ENCODE results near the gene CHURC1.

The CHURC1 gene

DNA sequence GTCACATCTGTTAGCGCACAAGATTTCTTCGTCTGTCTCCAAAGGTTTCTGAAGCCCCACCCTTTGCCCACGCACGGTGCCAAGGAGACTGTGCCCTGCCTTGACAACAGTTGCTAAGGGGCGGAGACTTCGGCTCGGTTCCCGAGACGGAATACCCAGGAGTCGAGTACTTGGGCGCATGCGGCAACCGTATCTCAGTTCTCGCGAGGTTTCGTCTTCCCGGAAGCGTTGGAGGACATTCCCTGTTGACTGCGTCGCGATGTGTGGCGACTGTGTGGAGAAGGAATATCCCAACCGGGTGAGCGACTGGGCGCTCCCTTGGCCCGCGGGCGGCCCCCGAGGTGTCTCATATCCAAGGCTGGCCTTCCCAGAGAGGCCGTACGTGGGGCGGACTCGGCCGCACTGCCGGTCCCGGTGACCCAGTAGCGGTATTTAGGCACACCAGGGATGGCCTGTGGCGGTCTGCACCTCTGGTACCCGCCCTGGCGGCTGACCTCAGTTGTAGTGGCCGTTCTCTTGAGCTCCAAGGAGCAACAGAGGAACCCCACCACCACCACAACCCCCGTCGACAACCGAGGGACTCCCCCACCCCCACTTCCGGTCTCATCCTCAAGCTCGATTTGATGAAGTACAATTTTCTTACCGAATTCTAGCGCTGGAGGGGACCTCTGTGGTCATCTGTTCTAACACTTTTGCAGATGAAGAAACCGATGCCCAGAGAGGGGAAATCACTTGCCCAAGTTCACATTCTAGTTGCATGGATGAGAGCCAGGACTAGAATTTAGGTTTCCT, at the start of gene CHURC1:
Gene CHURC1 (plus strand): TSS at position 219 of the 792 bp plus-strand sequence. CDS start 41 bp downstream, at position 260.
- peak; percentile 99 for DNase-seq

- no peak for DNase-seq
These were observed 49.1 kb upstream of the CHURC1 start for GRCh38 chr14:64865109-64865508.

DNA sequence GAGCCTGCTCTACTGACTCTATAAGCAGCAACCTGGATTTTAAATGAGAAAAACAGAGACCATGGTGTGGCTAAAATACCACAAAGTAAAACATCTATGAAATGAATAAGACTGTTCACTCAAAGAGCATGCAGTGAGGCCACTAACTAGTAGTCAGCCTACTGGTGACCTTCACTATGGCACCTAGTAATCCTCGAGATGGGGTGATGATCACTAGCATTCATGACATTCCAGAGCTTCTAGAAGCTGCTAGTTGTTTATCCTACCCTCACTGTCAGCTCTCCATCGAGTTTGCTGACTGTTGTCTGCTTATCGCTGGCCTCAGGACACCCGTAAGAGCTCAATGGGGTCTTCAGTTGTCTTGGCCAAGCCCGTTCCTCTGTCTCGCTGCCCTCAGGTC, 48.3 kb upstream of the CHURC1 start:
- DNase-seq = no peak

DNA sequence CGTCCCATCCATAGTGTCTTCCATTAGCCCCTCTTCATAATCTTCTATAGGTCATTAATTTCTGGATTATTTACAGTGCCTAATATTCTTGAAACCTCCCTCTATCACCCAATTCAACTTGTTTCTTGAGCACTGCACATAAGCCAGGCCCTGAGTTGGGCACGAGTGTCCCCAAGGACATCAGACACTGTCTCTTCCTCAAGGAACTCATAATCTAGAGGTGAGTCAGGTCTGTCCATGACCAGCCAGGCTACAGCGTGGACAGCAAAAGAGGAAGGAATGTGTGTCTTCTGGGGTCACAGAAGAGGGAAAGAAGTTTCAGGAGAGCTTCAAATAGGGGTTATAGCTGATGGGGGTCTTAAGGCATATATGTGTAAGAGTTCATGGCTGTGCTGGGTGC, 47.1 kb upstream of the CHURC1 start:
- DNase-seq = no peak

DNA sequence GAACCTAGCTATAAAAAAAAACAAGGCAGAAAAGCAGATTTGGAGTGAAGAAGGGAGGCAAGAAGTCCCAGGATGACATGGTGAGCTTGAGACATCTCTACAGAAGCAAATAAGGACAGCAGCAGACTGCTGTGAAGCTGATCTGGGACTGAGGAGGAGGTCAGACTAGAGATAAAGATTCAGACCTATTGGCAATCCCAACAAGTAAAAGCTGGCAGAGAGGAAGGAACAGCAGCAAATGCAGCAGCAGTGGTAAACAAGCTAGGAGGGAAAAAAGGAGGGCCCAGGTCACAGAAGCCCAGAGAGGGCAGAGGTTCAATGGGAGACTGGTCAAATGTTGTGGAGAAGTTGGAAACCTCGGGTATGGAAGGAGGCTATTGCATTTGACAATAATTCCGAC, 45.9 kb upstream of the CHURC1 start:
- DNase-seq = no peak

DNA sequence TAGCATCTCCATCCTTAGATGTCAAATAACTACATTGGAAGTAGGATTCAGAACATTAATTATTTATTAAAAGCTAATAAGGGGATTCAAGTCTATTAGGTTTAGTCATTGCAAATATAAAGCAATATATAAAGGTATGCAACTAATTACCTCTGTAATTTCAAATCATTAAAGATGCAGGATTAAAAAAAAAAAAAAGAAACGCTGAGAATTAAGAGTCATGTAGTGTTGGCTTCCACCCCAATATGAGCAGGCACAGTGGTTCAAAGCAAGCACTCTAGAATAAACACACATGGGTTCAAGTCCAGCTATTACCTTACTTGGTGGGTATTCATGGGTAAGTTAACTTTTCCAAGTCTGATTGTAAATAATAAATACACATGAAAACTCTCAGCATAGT, 45.4 kb upstream of the CHURC1 start:
- no peak for DNase-seq

DNA sequence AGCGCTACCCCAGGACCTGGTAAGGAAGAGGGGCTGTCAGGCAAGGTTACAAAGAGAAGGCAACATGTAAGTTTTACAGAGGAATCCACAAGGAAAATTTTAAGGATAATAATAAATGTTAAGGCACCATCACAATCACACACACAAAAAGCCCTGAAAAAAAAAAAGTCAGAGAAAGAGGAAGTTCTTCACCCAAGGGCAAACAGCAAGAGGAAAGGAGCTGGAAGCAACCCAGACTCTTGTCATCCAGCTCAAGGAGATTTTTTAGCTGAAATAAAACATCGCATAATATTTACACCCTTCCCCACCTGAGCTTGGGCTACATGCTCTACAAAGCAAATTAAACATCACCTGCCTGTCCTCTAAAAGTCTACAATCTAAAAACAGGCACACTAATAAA, 44.1 kb upstream of the CHURC1 start:
- no peak for DNase-seq

DNA sequence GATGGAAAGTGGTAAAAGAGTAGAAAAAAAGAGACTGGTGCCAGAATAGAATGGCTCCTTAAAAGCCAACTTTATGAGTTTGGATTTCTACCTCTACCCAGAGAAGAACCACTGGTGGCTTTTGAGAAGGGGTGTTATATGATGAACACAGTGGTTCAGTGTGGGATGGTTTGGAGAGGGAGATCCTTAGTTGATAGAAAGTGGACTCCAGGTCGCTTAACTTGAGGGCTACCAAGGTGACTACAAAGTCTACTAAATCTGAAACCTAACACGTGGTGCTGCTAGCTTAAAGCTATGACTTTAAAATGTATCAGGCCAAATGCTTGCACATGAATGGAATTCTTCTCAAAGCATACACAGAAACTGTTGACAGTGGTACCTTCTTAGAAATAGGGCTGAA, 42.9 kb upstream of the CHURC1 start:
- no peak for DNase-seq

GRCh38 chr14:64873506-64874219, 40.6 kb upstream of the CHURC1 start:
- DNase-seq = no peak

- DNase-seq = no peak
These were observed 38.9 kb upstream of the CHURC1 start for GRCh38 chr14:64875350-64875749.

- no peak for DNase-seq
These were observed 36.4 kb upstream of the CHURC1 start for GRCh38 chr14:64877846-64878245.

- DNase-seq = no peak
These were observed 35.2 kb upstream of the CHURC1 start for GRCh38 chr14:64878837-64879634.

DNA sequence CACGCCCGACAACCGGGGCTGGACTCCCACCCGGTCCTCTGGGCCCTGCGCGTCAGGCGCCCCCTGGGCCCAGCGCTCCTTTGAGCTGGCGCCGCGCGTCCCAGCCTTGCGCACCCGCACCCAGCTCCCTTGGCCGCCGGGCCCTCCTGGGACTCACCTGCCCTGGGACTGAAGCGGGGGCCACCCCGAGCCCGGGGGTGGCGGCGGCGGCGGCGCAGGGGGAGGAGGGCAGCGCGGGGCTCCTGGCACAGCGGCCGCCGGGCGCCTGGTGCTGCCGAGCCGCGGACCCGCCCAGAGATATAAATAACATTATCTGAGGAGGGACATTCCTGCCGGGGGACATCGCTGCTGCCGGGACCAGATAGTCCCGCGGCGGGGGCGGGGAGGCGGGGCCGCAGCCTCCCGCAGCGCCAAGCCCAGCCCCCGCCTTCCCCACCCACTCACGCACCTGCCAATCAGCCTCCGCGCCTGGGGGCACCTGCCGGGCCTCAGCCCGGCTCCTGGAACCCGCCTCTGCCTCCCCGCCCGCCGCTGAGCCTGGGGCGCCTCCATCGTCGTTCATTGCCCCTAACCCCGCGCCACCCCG, 34.5 kb upstream of the CHURC1 start, which contains the start of gene SPTB:
Gene SPTB (minus strand): TSS at position 273 of the 586 bp plus-strand sequence. CDS start 56,813 bp downstream, outside the sequence.
- DNase-seq = peak; percentile 37

DNA sequence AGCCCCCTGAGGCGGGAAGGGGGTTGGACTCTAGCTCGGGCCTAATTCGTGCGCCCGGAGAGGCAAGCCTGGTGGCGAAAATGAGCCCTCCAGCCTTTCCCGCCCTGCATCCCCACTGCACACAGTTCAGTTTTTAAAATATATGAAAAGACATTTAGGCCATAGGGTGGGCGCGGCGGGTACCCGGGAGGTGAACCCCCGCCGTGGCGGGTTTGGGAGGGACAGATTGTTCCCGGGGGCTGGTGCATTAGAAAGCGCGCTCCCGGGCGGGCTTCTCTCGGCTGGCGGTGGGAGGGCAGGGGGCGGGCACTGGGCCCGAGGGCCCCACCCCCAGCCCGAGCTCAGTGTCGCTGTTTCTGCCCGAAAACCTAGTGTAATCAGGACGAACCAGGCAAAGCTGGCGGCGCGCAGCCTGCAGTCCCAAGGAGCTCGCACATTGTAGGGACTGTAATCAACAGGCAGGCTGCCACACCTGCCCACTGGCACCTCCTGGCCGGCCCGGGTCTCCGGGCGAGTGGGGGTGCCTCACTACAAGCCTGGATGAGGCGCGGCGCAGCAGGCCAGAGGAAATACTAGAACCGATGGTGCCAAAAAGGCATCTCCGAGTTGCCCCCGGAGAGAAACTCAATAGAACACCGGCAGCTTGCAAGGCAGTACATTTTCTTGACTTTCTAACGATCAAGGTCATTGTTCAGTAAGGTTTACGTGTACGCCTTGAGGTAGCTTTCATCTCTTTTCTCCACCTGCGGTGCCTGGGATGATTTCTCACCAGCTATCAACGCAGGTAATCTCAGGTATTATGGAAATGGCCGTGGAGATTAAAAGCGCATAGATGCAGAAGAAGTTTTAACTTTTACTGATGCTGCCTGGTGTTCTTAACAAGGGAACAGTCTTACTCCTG, 33.8 kb upstream of the CHURC1 start:
- DNase-seq = peak; percentile 28

DNA sequence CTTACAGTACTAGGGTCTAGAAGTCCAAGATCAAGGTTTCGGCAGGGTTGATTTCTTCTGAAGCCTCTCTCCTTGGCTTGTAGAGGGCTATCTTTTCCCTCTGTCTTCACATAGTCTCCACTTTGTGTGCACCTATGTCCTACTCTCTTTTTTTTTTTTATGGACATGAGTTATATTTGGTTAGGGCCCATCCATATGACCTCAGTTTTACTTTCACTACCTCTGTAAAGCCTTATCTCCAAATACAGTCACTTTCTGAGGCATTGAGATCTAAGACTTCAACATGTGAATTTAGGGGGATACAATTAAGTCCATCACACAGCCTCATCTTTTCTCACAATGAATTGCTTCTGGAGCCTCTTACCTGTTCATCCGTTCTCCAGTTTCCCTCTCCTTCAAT, 28.7 kb upstream of the CHURC1 start:
- DNase-seq = no peak

GRCh38 chr14:64889352-64889751, 24.9 kb upstream of the CHURC1 start:
- no peak for DNase-seq

GRCh38 chr14:64891173-64891838, 22.9 kb upstream of the CHURC1 start:
- DNase-seq = no peak

GRCh38 chr14:64891839-64892375, 22.3 kb upstream of the CHURC1 start:
- DNase-seq = no peak

DNA sequence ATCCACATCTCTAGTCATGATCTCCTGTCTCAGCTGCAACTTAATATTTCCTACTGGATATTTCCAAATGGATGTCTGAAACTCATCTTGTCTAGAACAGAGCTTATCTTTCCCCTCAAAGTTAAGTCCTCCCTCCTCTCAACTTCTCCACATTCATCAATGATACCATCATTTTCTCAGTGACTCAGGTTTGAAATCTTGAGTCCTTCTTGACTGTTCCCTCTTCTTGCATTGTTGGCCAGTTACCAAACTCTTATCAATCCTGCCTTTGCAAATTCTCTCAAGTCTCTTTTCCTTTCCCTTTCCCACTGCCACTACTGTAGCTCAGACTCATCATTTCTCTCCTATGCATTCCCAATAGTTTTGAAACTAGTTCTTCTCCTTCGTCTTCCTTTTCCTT, 14.3 kb upstream of the CHURC1 start:
- no peak for DNase-seq

DNA sequence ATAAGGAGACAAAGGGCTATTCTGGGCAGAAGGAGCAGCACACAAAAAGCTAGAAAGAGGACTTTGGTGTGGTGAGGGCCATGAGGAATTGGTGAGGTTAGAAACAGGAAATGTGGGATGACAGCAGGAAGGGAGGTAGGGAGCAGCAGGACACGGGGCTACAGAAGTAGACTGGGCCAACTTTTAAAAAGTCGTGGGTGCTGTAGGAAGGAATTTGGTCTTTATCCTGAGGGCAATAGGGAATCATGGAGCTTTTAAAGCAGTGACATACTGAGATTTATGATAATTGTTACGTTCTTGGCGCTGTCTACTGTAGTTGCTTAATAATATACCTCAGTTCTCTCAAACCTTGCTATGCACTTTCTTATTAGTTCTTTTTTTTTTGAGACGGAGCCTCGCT, 8.2 kb upstream of the CHURC1 start:
- no peak for DNase-seq

GRCh38 chr14:64910847-64911495, 3.3 kb upstream of the CHURC1 start:
- DNase-seq = no peak

Measured in CD4-positive, alpha-beta T cell treated with Interferon gamma for 1 hour (primary cell).